HUES6 (cell line): Measurements from ENCODE around the gene SH3RF3.

Source experiments
- H3K27ac ChIP-seq: 2 replicates; pipeline ENCODE4 v1.7.0; 2013; ENCODE audit warnings: low read depth, mild to moderate bottlenecking, low read length, inconsistent platforms
- H3K27me3 ChIP-seq: 2 replicates; pipeline ENCODE4 v1.6.1; 2013; ENCODE audit warnings: low read length; ENCODE audit not compliant: control insufficient read depth, insufficient read depth
- H3K36me3 ChIP-seq: 2 replicates; pipeline ENCODE4 v1.6.1; 2013; ENCODE audit warnings: low read length; ENCODE audit not compliant: control insufficient read depth, insufficient read depth
- H3K4me1 ChIP-seq: 2 replicates; pipeline ENCODE4 v1.6.1; 2013; ENCODE audit warnings: low read length; ENCODE audit not compliant: control insufficient read depth, insufficient read depth
- H3K4me3 ChIP-seq: 2 replicates; pipeline ENCODE4 v1.5.1; 2013; ENCODE audit warnings: low read depth, low read length
- H3K9ac ChIP-seq: one replicate; pipeline ENCODE4 v1.6.1; 2013; ENCODE audit warnings: mild to moderate bottlenecking, low read length
- H3K9me3 ChIP-seq: 2 replicates; pipeline ENCODE4 v1.6.1; 2013; ENCODE audit warnings: low read depth, low read length; ENCODE audit not compliant: control insufficient read depth, insufficient read depth

SH3RF3 gene

GRCh38 chr2:109350526-109350925 lies 221.5 kb downstream of the SH3RF3 start:
- H3K27me3 ChIP-seq = no peaks in the 10 kb centered on the region
- no peak overlapping the region for H3K9ac ChIP-seq
- no peaks in the 10 kb centered on the region for H3K36me3 ChIP-seq
- no peaks in the 10 kb centered on the region for H3K4me1 ChIP-seq
- no peaks in the 10 kb centered on the region for H3K9me3 ChIP-seq
- no peak overlapping the region for H3K4me3 ChIP-seq
- no peak overlapping the region for H3K27ac ChIP-seq

GRCh38 chr2:109351164-109351756 lies 222.3 kb downstream of the SH3RF3 start:
- no peak overlapping the region for H3K27ac ChIP-seq

GRCh38 chr2:109352056-109352897 lies 223.3 kb downstream of the SH3RF3 start:
- H3K9ac ChIP-seq = no peak overlapping the region
- no peaks in the 10 kb centered on the region for H3K36me3 ChIP-seq
- H3K27me3 ChIP-seq = no peaks in the 10 kb centered on the region
- H3K27ac ChIP-seq = no peak overlapping the region
- no peak overlapping the region for H3K4me3 ChIP-seq
- H3K9me3 ChIP-seq = no peaks in the 10 kb centered on the region
- no peaks in the 10 kb centered on the region for H3K4me1 ChIP-seq

More at GRCh38 chr2:109351164-109351756, 222.3 kb downstream of the SH3RF3 start:
- H3K4me3 ChIP-seq = no peak overlapping the region
- no peaks in the 10 kb centered on the region for H3K4me1 ChIP-seq
- H3K36me3 ChIP-seq = no peaks in the 10 kb centered on the region
- H3K9ac ChIP-seq = no peak overlapping the region
- H3K9me3 ChIP-seq = no peaks in the 10 kb centered on the region
- H3K27me3 ChIP-seq = no peaks in the 10 kb centered on the region

- Histone ChIP-seq H3K36me3 (no peaks in the 10 kb centered on the region), H3K9ac (no peak overlapping the region), H3K27me3 (no peaks in the 10 kb centered on the region), H3K4me3 (no peak overlapping the region), H3K9me3 (peaks cover 5% of the 10 kb centered on the region; the same call in 1 of the 2 replicates), H3K27ac (no peak overlapping the region), H3K4me1 (no peaks in the 10 kb centered on the region)
Measured at GRCh38 chr2:109352898-109353689, 224.1 kb downstream of the SH3RF3 start.

GRCh38 chr2:109353806-109354745 lies 225.1 kb downstream of the SH3RF3 start:
- H3K4me1 ChIP-seq = no peaks in the 10 kb centered on the region
- no peak overlapping the region for H3K9ac ChIP-seq
- H3K27ac ChIP-seq = no peak overlapping the region
- H3K27me3 ChIP-seq = no peaks in the 10 kb centered on the region
- H3K4me3 ChIP-seq = no peak overlapping the region
- no peaks in the 10 kb centered on the region for H3K36me3 ChIP-seq
- peaks cover 9% of the 10 kb centered on the region; the same call in 1 of the 2 replicates for H3K9me3 ChIP-seq

GRCh38 chr2:109355192-109355843 lies 226.3 kb downstream of the SH3RF3 start:
- H3K4me1 ChIP-seq = no peaks in the 10 kb centered on the region
- no peak overlapping the region for H3K4me3 ChIP-seq
- H3K27ac ChIP-seq = no peak overlapping the region
- H3K27me3 ChIP-seq = no peaks in the 10 kb centered on the region
- no peak overlapping the region for H3K9ac ChIP-seq
- H3K9me3 ChIP-seq = peaks cover 9% of the 10 kb centered on the region; the same call in 1 of the 2 replicates
- no peaks in the 10 kb centered on the region for H3K36me3 ChIP-seq

GRCh38 chr2:109356324-109357035 lies 227.5 kb downstream of the SH3RF3 start:
- no peaks in the 10 kb centered on the region for H3K4me1 ChIP-seq
- H3K27me3 ChIP-seq = no peaks in the 10 kb centered on the region
- no peak overlapping the region for H3K4me3 ChIP-seq
- H3K9me3 ChIP-seq = peaks cover 9% of the 10 kb centered on the region; the same call in 1 of the 2 replicates
- H3K9ac ChIP-seq = no peak overlapping the region
- H3K27ac ChIP-seq = no peak overlapping the region
- H3K36me3 ChIP-seq = no peaks in the 10 kb centered on the region

- H3K27me3 ChIP-seq = no peaks in the 10 kb centered on the region
- no peak overlapping the region for H3K27ac ChIP-seq
- H3K4me1 ChIP-seq = no peaks in the 10 kb centered on the region
- no peak overlapping the region for H3K4me3 ChIP-seq
- no peak overlapping the region for H3K9ac ChIP-seq
- no peaks in the 10 kb centered on the region for H3K36me3 ChIP-seq
- H3K9me3 ChIP-seq = no peaks in the 10 kb centered on the region
Measured at GRCh38 chr2:109364217-109364616, 235.2 kb downstream of the SH3RF3 start.

- H3K9me3 ChIP-seq = no peaks in the 10 kb centered on the region
- H3K4me1 ChIP-seq = no peaks in the 10 kb centered on the region
- no peak overlapping the region for H3K27ac ChIP-seq
- no peaks in the 10 kb centered on the region for H3K27me3 ChIP-seq
- H3K36me3 ChIP-seq = no peaks in the 10 kb centered on the region
- no peak overlapping the region for H3K4me3 ChIP-seq
- no peak overlapping the region for H3K9ac ChIP-seq
Measured at GRCh38 chr2:109365131-109365530, 236.1 kb downstream of the SH3RF3 start.
